ENCODE measurements around the gene USP48.

Gene USP48

GRCh38 chr1:21782868-21783678, at the start of gene USP48:
USP48 (minus strand) TSS chr1:21783149; CDS start chr1:21782957, 192 bp downstream.
- peak within 1 kb of the TSS; percentile 100 for H3K27ac ChIP-seq (ENCODE audit: low read length)
- peaks cover 13% of the 10 kb centered on the region for H3K4me1 ChIP-seq (ENCODE audit: low read length)
- peaks cover 24% of the 10 kb centered on the region for H3F3A ChIP-seq (ENCODE audit: insufficient read depth, low read length)
- peak within 1 kb of the TSS; percentile 100 for H3K9ac ChIP-seq (ENCODE audit: low read length)
- peak within 1 kb of the TSS; percentile 95 for H3K4me2 ChIP-seq (ENCODE audit: low read depth, low read length)
- TF ChIP-seq, protein P1, sequence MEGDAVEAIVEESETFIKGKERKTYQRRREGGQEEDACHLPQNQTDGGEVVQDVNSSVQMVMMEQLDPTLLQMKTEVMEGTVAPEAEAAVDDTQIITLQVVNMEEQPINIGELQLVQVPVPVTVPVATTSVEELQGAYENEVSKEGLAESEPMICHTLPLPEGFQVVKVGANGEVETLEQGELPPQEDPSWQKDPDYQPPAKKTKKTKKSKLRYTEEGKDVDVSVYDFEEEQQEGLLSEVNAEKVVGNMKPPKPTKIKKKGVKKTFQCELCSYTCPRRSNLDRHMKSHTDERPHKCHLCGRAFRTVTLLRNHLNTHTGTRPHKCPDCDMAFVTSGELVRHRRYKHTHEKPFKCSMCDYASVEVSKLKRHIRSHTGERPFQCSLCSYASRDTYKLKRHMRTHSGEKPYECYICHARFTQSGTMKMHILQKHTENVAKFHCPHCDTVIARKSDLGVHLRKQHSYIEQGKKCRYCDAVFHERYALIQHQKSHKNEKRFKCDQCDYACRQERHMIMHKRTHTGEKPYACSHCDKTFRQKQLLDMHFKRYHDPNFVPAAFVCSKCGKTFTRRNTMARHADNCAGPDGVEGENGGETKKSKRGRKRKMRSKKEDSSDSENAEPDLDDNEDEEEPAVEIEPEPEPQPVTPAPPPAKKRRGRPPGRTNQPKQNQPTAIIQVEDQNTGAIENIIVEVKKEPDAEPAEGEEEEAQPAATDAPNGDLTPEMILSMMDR (IDR thresholded peaks at IDR 0.05; ENCODE audit: low read length): no peak
- TF ChIP-seq EZH2phosphoT487 (IDR thresholded peaks at IDR 0.05; ENCODE audit: low read length): no peak
- no peak for TF ChIP-seq EZH2 (optimal IDR thresholded peaks at IDR 0.05; ENCODE audit: low read depth, low read length)
- H4K20me1 ChIP-seq (ENCODE audit: insufficient read depth, low read length): peaks cover 11% of the 10 kb centered on the region; the same call in 1 of the 2 replicates
- DNase-seq: peak; percentile 98
- no peaks in the 10 kb centered on the region for H3K36me3 ChIP-seq (replicated peaks; ENCODE audit: insufficient read depth, low read length)
- no peaks in the 10 kb centered on the region for H3K9me3 ChIP-seq (replicated peaks; ENCODE audit: insufficient read depth, low read length)
- no peaks in the 10 kb centered on the region for H3K27me3 ChIP-seq (replicated peaks; ENCODE audit: insufficient read depth, low read length)
- H3K4me3 ChIP-seq (ENCODE audit: low read length): peak within 1 kb of the TSS; percentile 89
- H3K9me2 ChIP-seq (replicated peaks; ENCODE audit: insufficient read depth, low read length): no peaks in the 10 kb centered on the region
- H3K79me2 ChIP-seq (ENCODE audit: low read length): peaks cover 47% of the 10 kb centered on the region
- H2AFZ ChIP-seq (ENCODE audit: low read length): peak within 1 kb of the TSS; percentile 75

GRCh38 chr1:21831454-21831970, 48.6 kb upstream of the USP48 start:
- Histone ChIP-seq H4K20me1 (ENCODE audit: insufficient read depth, low read length) (no peaks in the 10 kb centered on the region), H3K4me1 (ENCODE audit: low read length) (no peaks in the 10 kb centered on the region), H3K9me3 (replicated peaks; ENCODE audit: insufficient read depth, low read length) (no peaks in the 10 kb centered on the region), H3K4me2 (ENCODE audit: low read depth, low read length) (no peak overlapping the region), H3K4me3 (ENCODE audit: low read length) (no peak overlapping the region), H3F3A (ENCODE audit: insufficient read depth, low read length) (no peaks in the 10 kb centered on the region), H3K27ac (ENCODE audit: low read length) (no peak overlapping the region), H3K9ac (ENCODE audit: low read length) (no peak overlapping the region), H3K36me3 (replicated peaks; ENCODE audit: insufficient read depth, low read length) (no peaks in the 10 kb centered on the region), H2AFZ (ENCODE audit: low read length) (no peak overlapping the region), H3K9me2 (replicated peaks; ENCODE audit: insufficient read depth, low read length) (no peaks in the 10 kb centered on the region), H3K27me3 (replicated peaks; ENCODE audit: insufficient read depth, low read length) (no peaks in the 10 kb centered on the region), H3K79me2 (ENCODE audit: low read length) (no peaks in the 10 kb centered on the region)
- DNase-seq: no peak
- TF ChIP-seq EZH2phosphoT487 (IDR thresholded peaks at IDR 0.05; ENCODE audit: low read length): no peak
- TF ChIP-seq, protein P1 (IDR thresholded peaks at IDR 0.05; ENCODE audit: low read length): no peak
- no peak for TF ChIP-seq EZH2 (optimal IDR thresholded peaks at IDR 0.05; ENCODE audit: low read depth, low read length)

DNA sequence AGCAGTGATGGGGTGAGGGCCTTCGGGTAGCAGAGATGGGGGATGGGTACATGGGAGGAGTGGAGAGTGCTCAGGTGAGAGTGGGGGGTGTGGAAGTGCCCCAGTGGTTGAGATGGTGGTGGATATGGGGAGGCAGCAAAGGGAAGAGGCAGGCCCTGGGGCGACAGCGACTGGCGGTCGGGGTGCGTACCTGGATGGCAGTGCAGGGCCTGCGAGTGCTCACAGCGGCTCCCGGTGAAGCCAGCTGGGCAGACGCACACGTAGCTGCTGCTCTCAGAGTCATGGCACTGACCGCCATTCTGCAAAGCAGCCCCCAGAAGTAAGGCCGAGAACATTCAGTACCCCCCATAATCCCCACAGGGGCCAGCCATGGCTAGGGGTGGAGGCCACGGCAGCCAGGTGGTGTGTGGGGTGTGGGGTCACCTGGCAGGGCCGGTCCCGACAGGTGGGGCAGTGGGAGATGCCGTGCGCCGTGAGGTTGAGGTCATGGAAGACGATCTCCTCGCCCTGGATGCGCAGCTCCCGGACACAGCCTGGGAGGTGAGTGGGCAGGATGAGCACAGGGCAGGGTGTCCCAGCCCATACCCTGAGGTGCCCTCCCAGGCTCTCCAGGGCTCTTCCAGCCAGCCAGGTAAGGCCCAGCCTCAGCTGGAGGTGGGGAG, 48.0 kb upstream of the USP48 start:
- no peak for TF ChIP-seq EZH2 (optimal IDR thresholded peaks at IDR 0.05; ENCODE audit: low read depth, low read length)
- TF ChIP-seq EZH2phosphoT487 (IDR thresholded peaks at IDR 0.05; ENCODE audit: low read length): no peak
- TF ChIP-seq, protein P1 (IDR thresholded peaks at IDR 0.05; ENCODE audit: low read length): no peak
- Histone ChIP-seq H3K27ac (ENCODE audit: low read length) (no peak overlapping the region), H3K9me2 (replicated peaks; ENCODE audit: insufficient read depth, low read length) (no peaks in the 10 kb centered on the region), H3K4me3 (ENCODE audit: low read length) (no peak overlapping the region), H4K20me1 (ENCODE audit: insufficient read depth, low read length) (no peaks in the 10 kb centered on the region), H3K79me2 (ENCODE audit: low read length) (no peaks in the 10 kb centered on the region), H3K27me3 (replicated peaks; ENCODE audit: insufficient read depth, low read length) (no peaks in the 10 kb centered on the region), H3K9me3 (replicated peaks; ENCODE audit: insufficient read depth, low read length) (no peaks in the 10 kb centered on the region), H3K9ac (ENCODE audit: low read length) (no peak overlapping the region), H3F3A (ENCODE audit: insufficient read depth, low read length) (no peaks in the 10 kb centered on the region), H2AFZ (ENCODE audit: low read length) (no peak overlapping the region), H3K4me1 (ENCODE audit: low read length) (no peaks in the 10 kb centered on the region), H3K4me2 (ENCODE audit: low read depth, low read length) (no peak overlapping the region), H3K36me3 (replicated peaks; ENCODE audit: insufficient read depth, low read length) (no peaks in the 10 kb centered on the region)
- DNase-seq: no peak
